SK-N-SH treated with all-trans-retinoic acid at 6 μM for 48 hours (cell line): Measurements from ENCODE around the gene KAT6B.

Source experiments
- ATAC-seq: fragments of 200-7000 bp; cut with Tn5 transposase; 3 replicates; pipeline ENCODE4 v1.9.1; 2020; ENCODE audit warnings: mild to moderate bottlenecking, moderate library complexity
- ARNTL ChIP-seq: fragments of 450-650 bp; formaldehyde crosslinking; IDR thresholded peaks from 2 replicates; pipeline ENCODE4 v1.5.0; 2020; ENCODE audit warnings: low read depth, mild to moderate bottlenecking, moderate library complexity, borderline replicate concordance
- BACH2 ChIP-seq: fragments of 250-450 bp; sonication (Bioruptor Pico); IDR thresholded peaks from 2 replicates; pipeline ENCODE4 v1.9.0; 2021; ENCODE audit warnings: mild to moderate bottlenecking, borderline replicate concordance
- CSRNP3 ChIP-seq: fragments of 250-450 bp; sonication (Bioruptor Pico); IDR thresholded peaks from 2 replicates; pipeline ENCODE4 v1.5.1; 2021; ENCODE audit warnings: mild to moderate bottlenecking, moderate library complexity
- ESRRG ChIP-seq: fragments of 250-450 bp; sonication (Bioruptor Pico); IDR thresholded peaks from 2 replicates; pipeline ENCODE4 v1.6.1; 2021; ENCODE audit warnings: mild to moderate bottlenecking
- ISL1 ChIP-seq: fragments of 250-450 bp; sonication (Bioruptor Pico); IDR thresholded peaks from 2 replicates; pipeline ENCODE4 v2.1.2; 2022; ENCODE audit warnings: mild to moderate bottlenecking, moderate library complexity
- OSR1 ChIP-seq: fragments of 250-450 bp; sonication (Bioruptor Pico); IDR thresholded peaks from 2 replicates; pipeline ENCODE4 v1.8.0; 2022; ENCODE audit warnings: moderate library complexity, mild to moderate bottlenecking, inconsistent platforms
- PATZ1 ChIP-seq: fragments of 250-450 bp; sonication (Bioruptor Pico); IDR thresholded peaks from 2 replicates; pipeline ENCODE4 v1.8.0; 2020; ENCODE audit warnings: mild to moderate bottlenecking, moderate library complexity, borderline replicate concordance
- POU6F1 ChIP-seq: fragments of 250-450 bp; sonication (Bioruptor Pico); IDR thresholded peaks from 2 replicates; pipeline ENCODE4 v1.8.0; 2021; ENCODE audit warnings: low read depth, mild to moderate bottlenecking, moderate library complexity, borderline replicate concordance
- PPARA ChIP-seq: fragments of 250-450 bp; sonication (Bioruptor Pico); IDR thresholded peaks from 2 replicates; pipeline ENCODE4 v1.5.0; 2020; ENCODE audit warnings: mild to moderate bottlenecking, borderline replicate concordance
- RARB ChIP-seq: fragments of 250-450 bp; sonication (Bioruptor Pico); IDR thresholded peaks from 2 replicates; pipeline ENCODE4 v1.8.0; 2021; ENCODE audit warnings: mild to moderate bottlenecking, moderate library complexity
- SNAI2 ChIP-seq: fragments of 250-450 bp; sonication (Bioruptor Pico); IDR thresholded peaks from 2 replicates; pipeline ENCODE4 v1.5.0; 2020; ENCODE audit warnings: mild to moderate bottlenecking, moderate library complexity
- TOX ChIP-seq: fragments of 250-450 bp; sonication (Bioruptor Pico); IDR thresholded peaks from 2 replicates; pipeline ENCODE4 v1.8.0; 2021; ENCODE audit warnings: mild to moderate bottlenecking, moderate library complexity, borderline replicate concordance
- TSHZ2 ChIP-seq: fragments of 250-450 bp; sonication (Bioruptor Pico); IDR thresholded peaks from 2 replicates; pipeline ENCODE4 v1.5.0; 2020; ENCODE audit warnings: mild to moderate bottlenecking, moderate library complexity
- ZC3H10 ChIP-seq: fragments of 250-450 bp; sonication (Bioruptor Pico); IDR thresholded peaks from 2 replicates; pipeline ENCODE4 v1.5.1; 2021; ENCODE audit warnings: mild to moderate bottlenecking, moderate library complexity
- ZFP30 ChIP-seq: fragments of 450-650 bp; formaldehyde crosslinking; IDR thresholded peaks from 2 replicates; pipeline ENCODE4 v1.5.0; 2022; ENCODE audit warnings: mild to moderate bottlenecking, moderate library complexity
- ZNF565 ChIP-seq: fragments of 450-650 bp; formaldehyde crosslinking; conservative IDR thresholded peaks from 2 replicates; pipeline ENCODE4 v1.5.0; 2020; ENCODE audit warnings: low read depth, mild to moderate bottlenecking, moderate library complexity
- ZNF8 ChIP-seq: fragments of 450-650 bp; formaldehyde crosslinking; IDR thresholded peaks from 2 replicates; pipeline ENCODE4 v1.5.0; 2020; ENCODE audit warnings: mild to moderate bottlenecking, moderate library complexity

Gene KAT6B

GRCh38 chr10:74947781-74948401 is 121.5 kb downstream of the KAT6B start (continued):
- peak; percentile 90; the same call in 1 of the 2 replicates for TF ChIP-seq PPARA (CRISPR knock-in tag)

- TF ChIP-seq ZNF8 (CRISPR knock-in tag) (no peak), ESRRG (no peak), SNAI2 (CRISPR knock-in tag) (no peak)
- ATAC-seq, result peak; percentile 64
Measured at GRCh38 chr10:74949034-74949832, 122.8 kb downstream of the KAT6B start.

- ATAC-seq, result peak; percentile 33; the same call in 2 of the 3 replicates
- TF ChIP-seq SNAI2 (CRISPR knock-in tag) (no peak), BACH2 (CRISPR knock-in tag) (no peak), POU6F1 (no peak), ARNTL (CRISPR knock-in tag) (no peak), ZNF8 (CRISPR knock-in tag) (no peak), TSHZ2 (CRISPR knock-in tag) (no peak), ESRRG (no peak), ZNF565 (CRISPR knock-in tag) (no peak), ZC3H10 (CRISPR knock-in tag) (no peak), RARB (CRISPR knock-in tag) (no peak), PATZ1 (CRISPR knock-in tag) (no peak), PPARA (CRISPR knock-in tag) (no peak)
Measured at GRCh38 chr10:74949843-74950765, 123.7 kb downstream of the KAT6B start.

- TF ChIP-seq ZFP30 (CRISPR knock-in tag), result no peak
- TF ChIP-seq CSRNP3 (CRISPR knock-in tag), result no peak
- TF ChIP-seq, all 23 proteins: peak for 0
- ATAC-seq, result no peak
Measured at GRCh38 chr10:74953214-74953613, 126.8 kb downstream of the KAT6B start.

- no peak for ATAC-seq
- TF ChIP-seq ESRRG (no peak), TSHZ2 (CRISPR knock-in tag) (no peak), ZNF565 (CRISPR knock-in tag) (no peak), ZNF8 (CRISPR knock-in tag) (no peak), TOX (no peak), ARNTL (CRISPR knock-in tag) (no peak), OSR1 (CRISPR knock-in tag) (no peak), CSRNP3 (CRISPR knock-in tag) (no peak), ISL1 (CRISPR knock-in tag) (no peak), RARB (CRISPR knock-in tag) (no peak), ZC3H10 (CRISPR knock-in tag) (no peak), SNAI2 (CRISPR knock-in tag) (no peak)
Measured at GRCh38 chr10:74955796-74956195, 129.4 kb downstream of the KAT6B start.
